Stimulated activated CD8-positive, alpha-beta memory T cell treated with anti-CD3 and anti-CD28 coated beads, Interleukin-15, amount 100 ng/mL, for 48 hours (primary cell): ENCODE data around the gene ZNF93.
"Not testable (repeated sequence)": the region's sequence is repeated elsewhere in the genome, so short reads cannot be mapped to it uniquely, and the experiment has no call there.

Experiments used
- DNase-seq, 2 donors: peaks; one replicate each; pipeline ENCODE4 v3.0.0-alpha.2; 2020; ENCODE audit warnings: low read depth in 2 of 2

The ZNF93 gene

GRCh38 chr19:19938449-19938848, 37.7 kb downstream of the ZNF93 start:
- no peak for DNase-seq

- DNase-seq: no peak
Measured at GRCh38 chr19:19943848-19944582, 43.3 kb downstream of the ZNF93 start.

DNA sequence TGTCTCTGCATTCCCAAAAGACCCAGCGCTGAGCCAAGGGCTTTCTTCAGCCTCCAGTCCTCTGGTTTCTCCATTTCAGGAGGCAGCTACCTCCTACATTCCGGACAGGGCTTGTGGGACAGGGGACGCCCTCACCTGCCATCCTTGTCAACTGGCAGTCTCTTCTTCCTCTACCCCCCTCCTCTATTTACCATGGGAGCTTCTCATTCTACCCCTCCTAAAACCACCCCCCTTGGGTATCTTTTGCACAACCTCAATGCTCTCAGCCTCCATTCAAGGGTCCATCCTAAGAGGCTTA, 43.8 kb downstream of the ZNF93 start:
- DNase-seq: no peak

GRCh38 chr19:19946226-19946625, 45.5 kb downstream of the ZNF93 start:
- DNase-seq: no peak

- DNase-seq: no peak
Measured at GRCh38 chr19:19948800-19949199, 48.1 kb downstream of the ZNF93 start.

DNA sequence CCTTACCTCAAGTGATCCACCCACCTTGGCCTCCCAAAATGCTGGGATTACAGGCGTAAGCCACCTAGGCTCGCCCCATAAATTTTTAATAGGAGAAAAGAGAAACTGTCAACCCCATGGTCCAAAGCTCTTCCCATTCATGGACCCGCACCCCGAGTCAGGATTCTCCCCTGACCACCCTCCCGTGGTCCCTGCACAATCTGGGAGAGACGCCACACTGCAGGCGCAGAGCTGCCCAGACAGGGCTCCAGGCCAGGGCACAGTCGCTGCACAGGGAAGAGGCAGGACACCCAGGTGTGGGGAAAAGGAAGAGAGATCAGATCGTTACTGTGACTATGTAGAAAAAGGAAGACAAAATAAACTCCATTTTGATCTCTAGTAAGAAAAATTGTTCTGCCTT, 54.5 kb downstream of the ZNF93 start:
- DNase-seq: no peak

DNA sequence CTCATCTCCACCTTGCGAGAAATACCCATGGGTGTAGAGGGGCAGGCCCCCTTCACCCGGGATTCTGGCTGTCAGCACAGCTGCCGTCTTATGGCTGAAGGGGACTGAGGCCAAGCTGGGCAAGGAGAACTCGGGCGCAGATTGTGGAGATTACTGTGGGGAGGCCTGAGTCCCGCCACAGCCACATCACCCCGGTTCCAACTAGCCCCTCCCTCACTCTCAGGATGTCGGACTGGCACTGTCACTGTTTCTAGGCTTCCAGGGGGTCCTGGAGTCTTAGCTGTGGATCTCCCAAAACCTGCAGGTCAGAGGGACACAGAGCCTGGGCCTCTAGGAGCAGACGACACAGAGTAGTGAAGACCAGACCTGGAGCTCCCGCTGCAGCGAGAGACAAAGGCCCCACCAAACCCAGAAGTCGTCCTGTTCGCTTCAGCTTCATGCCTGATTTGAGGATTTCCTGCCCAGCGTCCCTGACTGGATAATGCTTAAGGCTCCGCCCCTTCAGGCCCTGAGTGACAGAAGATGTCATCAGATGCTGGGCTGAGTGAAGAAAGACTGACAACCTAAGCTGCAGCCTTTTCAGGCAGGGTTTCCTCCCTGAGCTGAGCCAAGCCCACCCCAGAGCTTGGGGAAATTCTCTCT, 55.8 kb downstream of the ZNF93 start:
- DNase-seq: no peak

- DNase-seq: not testable (repeated sequence)
Measured at GRCh38 chr19:19957766-19958165, 57.0 kb downstream of the ZNF93 start.

GRCh38 chr19:19959151-19959799, 58.5 kb downstream of the ZNF93 start:
- peak; percentile 21 to 43 for DNase-seq

- DNase-seq: no peak
Measured at GRCh38 chr19:19964416-19964815, 63.7 kb downstream of the ZNF93 start.

DNA sequence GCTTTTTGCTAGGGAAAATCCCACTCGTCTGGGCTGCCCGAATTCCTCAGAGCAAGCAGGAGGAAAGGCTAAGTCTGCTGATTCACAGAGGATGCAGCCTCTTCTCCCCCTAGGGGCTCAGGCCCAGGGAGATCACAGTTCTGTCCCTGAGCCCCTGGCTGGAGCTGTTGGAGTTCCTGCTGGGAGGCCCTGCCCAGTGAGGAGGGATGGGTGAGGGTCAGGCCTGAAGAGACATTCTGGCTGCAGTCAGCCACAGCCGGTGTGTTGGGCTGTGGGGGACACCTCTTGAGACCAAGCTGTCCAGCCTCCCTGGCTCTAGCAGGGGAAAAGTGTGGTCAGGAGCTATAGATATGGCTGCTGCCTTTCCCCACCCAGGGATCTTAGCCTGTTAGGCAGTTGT, 65.4 kb downstream of the ZNF93 start:
- not testable (repeated sequence) for DNase-seq

DNA sequence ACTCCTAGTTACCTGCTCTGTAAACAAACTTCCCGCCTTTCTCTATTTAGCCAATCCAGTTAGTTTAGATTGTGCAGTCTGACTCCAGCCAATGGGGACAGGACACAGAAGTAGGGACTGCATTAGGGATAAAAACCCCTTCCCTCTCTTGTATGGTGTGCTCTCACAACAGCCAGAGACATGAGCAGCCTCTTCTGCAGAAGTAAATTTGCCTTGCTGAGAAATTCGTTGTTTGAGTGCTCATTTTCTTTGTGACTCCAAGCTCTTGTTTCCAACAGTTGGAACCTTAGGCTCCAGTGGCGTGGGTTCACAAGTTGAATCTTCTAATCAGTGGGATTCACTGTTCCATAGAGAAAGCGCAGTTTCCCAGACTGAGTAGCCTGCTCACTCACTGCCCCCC, 66.1 kb downstream of the ZNF93 start:
- DNase-seq: no peak
